NB4 (cell line): Measurements from ENCODE around the gene FREM1.

Experiments used
- DNase-seq: peaks from one replicate; pipeline ENCODE4 v3.0.0; 2010; ENCODE audit warnings: low read depth
- H3K4me3 ChIP-seq: one replicate; pipeline ENCODE4 v1.5.1; 2011; ENCODE audit warnings: mild to moderate bottlenecking, low read depth, low read length, moderate library complexity
- CTCF ChIP-seq: IDR thresholded peaks from one replicate; pipeline ENCODE4 v1.5.1; 2012; ENCODE audit warnings: low read depth, low read length
- MAX ChIP-seq: IDR thresholded peaks from 2 replicates; pipeline ENCODE4 v1.6.1; 2011; ENCODE audit warnings: low read depth, low read length
- MYC ChIP-seq: IDR thresholded peaks from 2 replicates; pipeline ENCODE4 v1.6.1; 2011; ENCODE audit warnings: low read depth, low read length
- POLR2A ChIP-seq: IDR thresholded peaks from 2 replicates; pipeline ENCODE4 v1.6.1; 2011; ENCODE audit warnings: mild to moderate bottlenecking; ENCODE audit not compliant: insufficient read length; ENCODE audit errors: extremely low read depth

Gene FREM1

GRCh38 chr9:14766299-14766698, 143.9 kb downstream of the FREM1 start:
- no peak overlapping the region for H3K4me3 ChIP-seq
- TF ChIP-seq POLR2A (no peak), MAX (no peak), MYC (no peak), CTCF (no peak)
- no peak for DNase-seq

- H3K4me3 ChIP-seq: no peak overlapping the region
- TF ChIP-seq CTCF: no peak
- no peak for TF ChIP-seq MAX
- no peak for TF ChIP-seq POLR2A
- no peak for TF ChIP-seq MYC
- no peak for DNase-seq
These were observed 148.6 kb downstream of the FREM1 start for GRCh38 chr9:14761584-14761983.

GRCh38 chr9:14760060-14760459, 150.2 kb downstream of the FREM1 start:
- no peak for DNase-seq
- H3K4me3 ChIP-seq: no peak overlapping the region
- TF ChIP-seq MAX (no peak), CTCF (no peak), MYC (no peak), POLR2A (no peak)

GRCh38 chr9:14756291-14756690, 153.9 kb downstream of the FREM1 start:
- H3K4me3 ChIP-seq: no peak overlapping the region
- DNase-seq: no peak
- TF ChIP-seq POLR2A (no peak), MYC (no peak), MAX (no peak), CTCF (no peak)

GRCh38 chr9:14752871-14753270, 157.4 kb downstream of the FREM1 start:
- TF ChIP-seq CTCF (no peak), MYC (no peak), MAX (no peak), POLR2A (no peak)
- no peak for DNase-seq
- H3K4me3 ChIP-seq: no peak overlapping the region

GRCh38 chr9:14752271-14752670, 158.0 kb downstream of the FREM1 start:
- TF ChIP-seq CTCF: no peak
- TF ChIP-seq MAX: no peak
- TF ChIP-seq POLR2A: no peak
- no peak for TF ChIP-seq MYC
- no peak overlapping the region for H3K4me3 ChIP-seq
- DNase-seq: no peak
